Hepatocyte (in vitro differentiated cells): ENCODE results near the gene CD3E.

ENCODE experiments used
- CTCF ChIP-seq: fragments of 200-600 bp; sonication (generic); IDR thresholded peaks from 2 replicates; pipeline ENCODE4 v1.5.1; 2016; ENCODE audit warnings: antibody characterized with exemption, mild to moderate bottlenecking; ENCODE audit not compliant: poor library complexity
- EZH2 ChIP-seq: fragments of 200-600 bp; sonication (generic); IDR thresholded peaks from 2 replicates; pipeline ENCODE4 v1.6.1; 2016; ENCODE audit warnings: antibody characterized with exemption, mild to moderate bottlenecking, borderline replicate concordance
- EZH2phosphoT487 ChIP-seq: fragments of 200-600 bp; sonication (generic); IDR thresholded peaks from one replicate; pipeline ENCODE4 v1.6.1; 2018; ENCODE audit warnings: antibody characterized with exemption, mild to moderate bottlenecking, low read depth, moderate library complexity; ENCODE audit not compliant: unreplicated experiment, severe bottlenecking

- TF ChIP-seq CTCF = no peak
- TF ChIP-seq EZH2phosphoT487 = no peak
- no peak for TF ChIP-seq EZH2
Observed at GRCh38 chr11:118283756-118284350, 20.7 kb upstream of the CD3E start.
